Spleen (tissue), 11 donors: ENCODE results near the gene SGSH. TPM values are rescaled to one million over a fixed set of nuclear protein-coding genes. Genes with fewer than 3 reads are reported as not detected.

ENCODE experiments used
- DNase-seq: peaks from one replicate; pipeline ENCODE4 v3.0.0-alpha.2; 2020
- H3K27ac ChIP-seq, 8 donors: fragments of 200-600 bp; sonication (generic) in 7 of 8; 1 replicate in 4 of 8; 2 replicates in 4 of 8; pipeline versions ENCODE4 v1.5.0 to v1.8.0; 2016 to 2021; ENCODE audit warnings: inconsistent platforms in 4 of 8, mild to moderate bottlenecking in 4 of 8, moderate library complexity in 1 of 8
- H3K27me3 ChIP-seq, 7 donors: fragments of 200-600 bp; sonication (generic) in 6 of 7; replicated peaks in 1 of 7; 1 replicate in 4 of 7; 2 replicates in 3 of 7; pipeline versions ENCODE4 v1.5.0 to v1.8.0; 2016 to 2021; ENCODE audit warnings: inconsistent platforms in 3 of 7, mild to moderate bottlenecking in 1 of 7
- H3K36me3 ChIP-seq, 6 donors: fragments of 200-600 bp; sonication (generic) in 5 of 6; 1 replicate in 4 of 6; 2 replicates in 2 of 6; pipeline versions ENCODE4 v1.5.0 to v1.8.0; 2016 to 2021; ENCODE audit warnings: inconsistent platforms in 2 of 6
- H3K4me1 ChIP-seq, 6 donors: fragments of 200-600 bp; sonication (generic) in 5 of 6; 1 replicate in 3 of 6; 2 replicates in 3 of 6; pipeline versions ENCODE4 v1.5.0 to v1.8.0; 2016 to 2021; ENCODE audit warnings: inconsistent platforms in 3 of 6
- H3K4me3 ChIP-seq, 8 donors: fragments of 200-600 bp; sonication (generic) in 7 of 8; 1 replicate in 4 of 8; 2 replicates in 4 of 8; pipeline versions ENCODE4 v1.5.0 to v1.8.0; 2016 to 2021; ENCODE audit warnings: inconsistent platforms in 4 of 8, mild to moderate bottlenecking in 4 of 8, moderate library complexity in 2 of 8
- H3K9me3 ChIP-seq, 8 donors: fragments of 200-600 bp; sonication (generic) in 7 of 8; 1 replicate in 4 of 8; 2 replicates in 4 of 8; pipeline versions ENCODE4 v1.5.0 to v1.8.0; 2016 to 2021; ENCODE audit warnings: inconsistent platforms in 4 of 8
- CTCF ChIP-seq, 11 experiments: fragments of 200-600 bp in 7 of 11; fragments of 450-650 bp in 4 of 11; sonication (generic) in 4 of 11; IDR thresholded peaks in 8 of 11; conservative IDR thresholded peaks in 3 of 11; 1 replicate in 7 of 11; 2 replicates in 4 of 11; pipeline versions ENCODE4 v1.4.0 to v1.8.0; 2016 to 2021; ENCODE audit warnings: antibody characterized with exemption in 11 of 11, inconsistent platforms in 4 of 11, mild to moderate bottlenecking in 1 of 11
- POLR2A ChIP-seq, 3 donors: fragments of 450-650 bp; IDR thresholded peaks; one replicate each; pipeline ENCODE4 v1.5.1; 2017; ENCODE audit warnings: antibody characterized with exemption in 3 of 3, mild to moderate bottlenecking in 1 of 3
- POLR2AphosphoS5 ChIP-seq, 3 donors: sonication (generic); formaldehyde crosslinking; IDR thresholded peaks; one replicate each; pipeline ENCODE4 v1.5.1; 2017; ENCODE audit warnings: antibody characterized with exemption in 3 of 3
- WGBS, 5 donors: extraction: QIAGEN DNeasy Blood & Tissue Kit in 3 of 5; methylation state at CpG; one replicate each; pipeline versions ENCODE4 v1.1.5 to v1.1.7; 2013 to 2018; 5-methylcytosine and 5-hydroxymethylcytosine counted together
- intact Hi-C: fragments of 100-400 bp; cut with DNase I; formaldehyde crosslinking; loops from one replicate; pipeline ENCODE4 v1.15.0; 2023; ENCODE audit warnings: low total_unique reads
- polyA plus RNA-seq, 3 donors: library from polyadenylated mRNA; stranded (reverse); fragments of 200-250 nt; gene quantifications; one replicate each; pipeline ENCODE4 v1.2.1, GENCODE V29; 2013
- total RNA-seq, 7 donors: library from RNA; depleted of rRNA in 3 of 7; stranded (reverse); fragments of >200 nt in 3 of 7; fragmentation: NEBNext Ultra II Directional in 4 of 7; extraction: Animal tissue kit (Norgen Biotek cat#: 25700) in 4 of 7; gene quantifications; one replicate each; pipeline versions ENCODE4 v1.1.0 to v1.2.1, GENCODE V29; 2016 to 2021
- donor health status: healthy with polysubstance abuse.
- donor health status: DM: no; HTN: no; CAD: no; lungs with moderate emphysema.
- donor health status: DM: no; HTN: no; CAD: no.
- donor health status: Bipolar disorder and iron deficiency.
- donor health status: healthy.
- donor health status: DM: no; HTN: no; CAD: no.
- donor health status: DM: yes; HTN: yes; CAD: no.

The SGSH gene
- total and polyA plus RNA-seq, 10 donors, result 23.6 to 137 (median 90.3) TPM

GRCh38 chr17:80205811-80206210, 14.3 kb downstream of the SGSH start:
- peak overlapping the region in 1 of 8 donors; percentile 46 for H3K27ac ChIP-seq
- TF ChIP-seq POLR2A (IDR thresholded peaks at IDR 0.05) (no peak), POLR2AphosphoS5 (IDR thresholded peaks at IDR 0.05) (no peak), CTCF (IDR thresholded peaks at IDR 0.05 in 8 of 11, conservative IDR thresholded peaks at IDR 0.05 in 3 of 11) (no peak)
- 92 to 95% (median 93%) methylated on average over 13 of the region's 13 CpGs for WGBS, 5 donors
- H3K9me3 ChIP-seq, result no peaks in the 10 kb centered on the region
- no peak overlapping the region for H3K4me3 ChIP-seq
- intact Hi-C loops, result no loop called here
- no peaks in the 10 kb centered on the region for H3K27me3 ChIP-seq
- H3K4me1 ChIP-seq, result peaks cover 0 to 14% (median 0%) of the 10 kb centered on the region in 6 donors
- no peak for DNase-seq
- peaks cover 0 to 73% (median 24%) of the 10 kb centered on the region in 6 donors for H3K36me3 ChIP-seq

GRCh38 chr17:80204626-80205468, 15.3 kb downstream of the SGSH start:
- TF ChIP-seq CTCF (IDR thresholded peaks at IDR 0.05 in 8 of 11, conservative IDR thresholded peaks at IDR 0.05 in 3 of 11) (no peak), POLR2AphosphoS5 (IDR thresholded peaks at IDR 0.05) (peak in 1 of 3 donors; percentile 56), POLR2A (IDR thresholded peaks at IDR 0.05) (no peak)
- no peak for DNase-seq
- Histone ChIP-seq H3K27ac (no peak overlapping the region), H3K36me3 (peaks cover 0 to 63% (median 15%) of the 10 kb centered on the region in 6 donors), H3K9me3 (no peaks in the 10 kb centered on the region), H3K4me1 (peaks cover 0 to 14% (median 0%) of the 10 kb centered on the region in 6 donors), H3K27me3 (no peaks in the 10 kb centered on the region), H3K4me3 (no peak overlapping the region)
- WGBS, 5 donors, result 85 to 91% (median 88%) methylated on average over 15 to 19 of the region's 19 CpGs
- intact Hi-C loops, result no loop called here

GRCh38 chr17:80203471-80203963, 16.6 kb downstream of the SGSH start:
- WGBS, 5 donors, result 65 to 77% (median 69%) methylated on average over 8 to 11 of the region's 11 CpGs
- intact Hi-C loops, result no loop called here
- Histone ChIP-seq H3K4me1 (peaks cover 0 to 14% (median 0%) of the 10 kb centered on the region in 6 donors), H3K4me3 (no peak overlapping the region), H3K9me3 (no peaks in the 10 kb centered on the region), H3K27me3 (no peaks in the 10 kb centered on the region), H3K27ac (no peak overlapping the region), H3K36me3 (peaks cover 0 to 50% (median 2%) of the 10 kb centered on the region in 6 donors)
- no peak for DNase-seq
- peak in 2 of 3 donors; percentile 34 to 61 for TF ChIP-seq POLR2AphosphoS5 (IDR thresholded peaks at IDR 0.05)
- no peak for TF ChIP-seq CTCF (IDR thresholded peaks at IDR 0.05 in 8 of 11, conservative IDR thresholded peaks at IDR 0.05 in 3 of 11)
- no peak for TF ChIP-seq POLR2A (IDR thresholded peaks at IDR 0.05)

GRCh38 chr17:80202197-80202596, 17.9 kb downstream of the SGSH start:
- Histone ChIP-seq H3K27ac (no peak overlapping the region), H3K9me3 (no peaks in the 10 kb centered on the region), H3K4me3 (no peak overlapping the region), H3K36me3 (peaks cover 0 to 38% (median 0%) of the 10 kb centered on the region in 6 donors), H3K4me1 (peaks cover 0 to 10% (median 0%) of the 10 kb centered on the region in 6 donors), H3K27me3 (no peaks in the 10 kb centered on the region)
- TF ChIP-seq CTCF (IDR thresholded peaks at IDR 0.05 in 8 of 11, conservative IDR thresholded peaks at IDR 0.05 in 3 of 11), result no peak
- TF ChIP-seq POLR2AphosphoS5 (IDR thresholded peaks at IDR 0.05), result peak in 2 of 3 donors; percentile 4 to 46
- TF ChIP-seq POLR2A (IDR thresholded peaks at IDR 0.05), result no peak
- no peak for DNase-seq
- intact Hi-C loops, result no loop called here
- WGBS, 5 donors, result 87 to 94% (median 89%) methylated on average over 14 to 17 of the region's 17 CpGs
